Measurements from ENCODE around the gene SLC43A2.

DNA sequence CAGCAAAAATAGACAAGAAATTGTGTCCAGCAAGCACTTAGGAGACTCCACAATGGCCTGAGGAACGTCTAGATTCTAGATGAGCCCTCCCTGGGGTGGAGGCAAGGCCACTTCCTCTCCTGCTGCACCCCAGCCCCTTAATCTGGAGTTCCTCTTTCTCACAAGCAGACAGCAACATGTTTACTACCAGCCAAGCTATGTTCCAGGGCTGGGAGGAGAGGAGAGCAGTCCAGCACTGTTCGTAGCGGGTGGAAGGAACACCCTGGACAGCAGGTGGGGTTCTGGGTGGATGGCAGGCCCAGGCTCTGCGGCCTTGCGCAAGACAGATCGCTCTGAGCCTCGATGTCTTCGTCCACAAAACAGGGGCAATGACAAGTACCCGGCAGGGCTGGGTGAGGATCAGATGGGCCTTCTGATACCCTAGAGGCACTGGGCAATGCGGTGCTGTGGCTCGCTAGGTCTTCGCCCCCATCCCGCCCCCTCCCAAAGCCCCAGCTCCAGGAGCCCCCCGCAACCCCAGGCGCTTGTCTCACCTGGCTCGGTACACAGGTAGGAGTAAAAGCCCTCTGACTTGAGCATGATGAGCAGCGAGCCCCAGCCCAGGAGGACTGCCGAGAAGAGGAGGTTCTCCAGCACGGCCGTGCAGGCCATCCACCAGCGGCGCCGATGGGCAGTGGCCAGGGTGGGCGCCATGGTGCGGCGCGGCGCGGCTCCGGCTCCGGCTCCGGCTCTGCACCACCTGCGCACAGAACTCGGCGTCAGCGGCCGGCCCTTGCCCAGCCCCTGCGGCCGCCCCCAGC is 1.3 kb downstream of the SLC43A2 start:
- TF ChIP-seq POLR2A (IDR thresholded peaks at IDR 0.05) (peak in 1 of 2 donors; percentile 32), CTCF (IDR thresholded peaks at IDR 0.05) (no peak)

All from Peyer's patch (tissue), 4 donors.